H1 (cell line): ENCODE data around the gene OASL. TPM values are rescaled to one million over a fixed set of nuclear protein-coding genes. Genes with fewer than 3 reads are reported as not detected.

Experiments
- ASH2L ChIP-seq: fragments of 200-600, 300-600 bp; sonication (generic); IDR thresholded peaks from one replicate; pipeline ENCODE4 v1.7.1; 2017; ENCODE audit warnings: low read length
- ATF2 ChIP-seq: IDR thresholded peaks from 2 replicates; pipeline ENCODE4 v1.6.1; 2012; ENCODE audit warnings: low read length, inconsistent platforms
- CEBPB ChIP-seq: IDR thresholded peaks from 2 replicates; pipeline ENCODE4 v1.6.1; 2012; ENCODE audit warnings: low read depth, low read length
- MAX ChIP-seq: IDR thresholded peaks from 2 replicates; pipeline ENCODE4 v1.6.1; 2012; ENCODE audit warnings: inconsistent platforms
- SIRT6 ChIP-seq: IDR thresholded peaks from one replicate; pipeline ENCODE4 v1.7.1; 2012; ENCODE audit warnings: low read length, inconsistent platforms
- USF2 ChIP-seq: IDR thresholded peaks from 2 replicates; pipeline ENCODE4 v1.6.1; 2011; ENCODE audit warnings: low read length, improper control_type of control experiment
- polyA plus RNA-seq, 7 experiments: library from polyadenylated mRNA; depleted of rRNA in 3 of 7; stranded (reverse) in 5 of 7; unstranded in 2 of 7; fragments of >200 nt in 5 of 7; fragments of 200-250 nt in 2 of 7; gene quantifications; 1 replicate in 5 of 7; 2 replicates in 1 of 7; 4 replicates in 1 of 7; pipeline versions ENCODE4 v1.2.1 to v1.2.3, GENCODE V29; 2011 to 2013; ENCODE audit warnings: missing spikeins in 2 of 7, mixed read lengths in 2 of 7
- total RNA-seq: library from RNA; stranded (reverse); fragmentation: NEBNext Ultra II Directional; extraction: Animal tissue kit (Norgen Biotek cat#: 25700); gene quantifications from 2 replicates; pipeline ENCODE4 v1.2.1, GENCODE V29; 2021

Gene OASL
- total and polyA plus RNA-seq, 2 of the 8 experiments (the other 6 are each of a cell fraction or from before 2014, with no cell fraction given), result not detected

GRCh38 chr12:121008347-121009098 lies 30.5 kb downstream of the OASL start (continued):
- TF ChIP-seq MAX (no peak), ASH2L (no peak), CEBPB (no peak), USF2 (no peak), SIRT6 (no peak), ATF2 (no peak)
